GM12878 (cell line): ENCODE measurements around the gene FBXW7. TPM values are rescaled to one million over a fixed set of nuclear protein-coding genes. Genes with fewer than 3 reads are reported as not detected.

ENCODE experiments used
- ATAC-seq: fragments of 200-7000 bp; cut with Tn5 transposase; 3 replicates; pipeline ENCODE4 v1.9.1; 2020; ENCODE audit warnings: mild to moderate bottlenecking, moderate library complexity
- BruUV-seq: library from RNA; stranded (reverse); fragments of 400-500 nt; replicated peaks from 2 replicates; lab custom pipeline; 2021; lab: Mats Ljungman, UMichigan
- CTCF ChIA-PET: fragments of 300-600 bp; sonication (Branson Sonifier 250); formaldehyde crosslinking; extraction: SDS; loops from one replicate; lab custom pipeline; 2021; ENCODE audit warnings: inconsistent platforms; lab: Yijun Ruan, JAX
- POLR2A ChIA-PET: fragments of 350-600 bp; formaldehyde crosslinking; extraction: SDS; loops from one replicate; lab custom pipeline; 2021; ENCODE audit warnings: inconsistent platforms; lab: Charles Lee
- RAD21 ChIA-PET: fragments of 300-600 bp; sonication (Branson Sonifier 250); formaldehyde crosslinking; loops from one replicate; lab custom pipeline; 2023; ENCODE audit warnings: antibody characterized with exemption; ENCODE audit not compliant: unreplicated experiment; lab: Charles Lee
- SMC1A ChIA-PET: fragments of 300-600 bp; sonication (Branson Sonifier 250); formaldehyde crosslinking; loops from one replicate; lab custom pipeline; 2023; ENCODE audit not compliant: unreplicated experiment, uncharacterized antibody; lab: Charles Lee
- DNase-seq: peaks from one replicate; pipeline ENCODE4 v3.0.0-alpha.2; 2011; ENCODE audit warnings: low read depth, low spot score
- FAIRE-seq: peaks from 3 replicates; lab custom pipeline; 2011; peaks lifted over from hg19 to GRCh38; lab: Jason Lieb, UNC
- H2AFZ ChIP-seq: 2 replicates; pipeline ENCODE4 v1.6.0; 2011; ENCODE audit warnings: low read depth, low read length, control low read depth; ENCODE audit not compliant: control insufficient read depth
- H3K27ac ChIP-seq: 2 replicates; pipeline ENCODE4 v1.5.1; 2011; ENCODE audit warnings: control low read depth; ENCODE audit not compliant: control insufficient read depth, insufficient read depth
- H3K27me3 ChIP-seq, 2 experiments: replicated peaks in 1 of 2; 2 replicates each; pipeline versions ENCODE4 v1.6.0 to v1.6.1; 2011; ENCODE audit warnings: low read length in 1 of 2; ENCODE audit not compliant: control insufficient read depth in 2 of 2, insufficient read depth in 2 of 2
- H3K36me3 ChIP-seq, 2 experiments: 2 replicates each; pipeline ENCODE4 v1.5.1; 2011; ENCODE audit warnings: low read length in 1 of 2; ENCODE audit not compliant: control insufficient read depth in 2 of 2, insufficient read depth in 2 of 2
- H3K4me1 ChIP-seq: 2 replicates; pipeline ENCODE4 v1.6.1; 2011; ENCODE audit warnings: mild to moderate bottlenecking, low read length, moderate library complexity, mixed read lengths; ENCODE audit not compliant: control insufficient read depth, insufficient read depth
- H3K4me2 ChIP-seq: 2 replicates; pipeline ENCODE4 v1.6.0; 2011; ENCODE audit warnings: control low read depth; ENCODE audit not compliant: control insufficient read depth, insufficient read depth
- H3K4me3 ChIP-seq: fragments of 200-600 bp; sonication (generic); 2 replicates; pipeline ENCODE4 v1.5.1; 2016
- H3K79me2 ChIP-seq: 2 replicates; pipeline ENCODE4 v1.6.0; 2011; ENCODE audit warnings: low read length; ENCODE audit not compliant: control insufficient read depth, insufficient read depth
- H3K9ac ChIP-seq: 2 replicates; pipeline ENCODE4 v1.8.0; 2011; ENCODE audit warnings: low read length, control low read depth, mixed read lengths; ENCODE audit not compliant: control insufficient read depth, insufficient read depth
- H3K9me3 ChIP-seq: replicated peaks from 3 replicates; pipeline ENCODE4 v1.5.1; 2011; ENCODE audit warnings: mild to moderate bottlenecking, low read length; ENCODE audit not compliant: control insufficient read depth, insufficient read depth
- H4K20me1 ChIP-seq: 2 replicates; pipeline ENCODE4 v1.6.0; 2011; ENCODE audit not compliant: control insufficient read depth, insufficient read depth
- EGR1 ChIP-seq, 2 experiments: IDR thresholded peaks; 1 replicate in 1 of 2; 2 replicates in 1 of 2; pipeline ENCODE4 v1.6.1; 2011 to 2012; ENCODE audit warnings: low read depth in 2 of 2, low read length in 2 of 2, borderline replicate concordance in 1 of 2, mild to moderate bottlenecking in 1 of 2, moderate library complexity in 1 of 2
- ETV6 ChIP-seq, 2 experiments: fragments of 450-650 bp in 1 of 2; IDR thresholded peaks in 1 of 2; conservative IDR thresholded peaks in 1 of 2; 2 replicates each; pipeline ENCODE4 v1.6.1; 2014; ENCODE audit warnings: antibody characterized with exemption in 1 of 2, borderline replicate concordance in 1 of 2, low read depth in 1 of 2, mild to moderate bottlenecking in 1 of 2, moderate library complexity in 1 of 2
- MEF2B ChIP-seq: fragments of 450-650 bp; IDR thresholded peaks from 2 replicates; pipeline ENCODE4 v1.6.1; 2018; ENCODE audit warnings: mild to moderate bottlenecking, moderate library complexity; ENCODE audit not compliant: partially characterized antibody, poor library complexity, severe bottlenecking
- MXI1 ChIP-seq: fragments of 150-350 bp; IDR thresholded peaks from 2 replicates; pipeline ENCODE4 v1.6.1; 2011; ENCODE audit warnings: low read depth, mild to moderate bottlenecking, inconsistent platforms, low read length, improper control_type of control experiment
- RELB ChIP-seq: fragments of 450-650 bp; IDR thresholded peaks from 2 replicates; pipeline ENCODE4 v1.6.1; 2017; ENCODE audit warnings: low read depth, mild to moderate bottlenecking, moderate library complexity
- RUNX3 ChIP-seq: IDR thresholded peaks from 2 replicates; pipeline ENCODE4 v1.6.1; 2012; ENCODE audit warnings: low read length, inconsistent platforms
- SMC3 ChIP-seq: IDR thresholded peaks from 2 replicates; pipeline ENCODE4 v1.6.1; 2011; ENCODE audit warnings: low read length, improper control_type of control experiment, borderline replicate concordance
- SPI1 ChIP-seq: IDR thresholded peaks from 2 replicates; pipeline ENCODE4 v1.6.1; 2011; ENCODE audit warnings: low read depth, mild to moderate bottlenecking, low read length, moderate library complexity, borderline replicate concordance; ENCODE audit not compliant: insufficient read depth
- SREBF1 ChIP-seq: IDR thresholded peaks from 2 replicates; pipeline ENCODE4 v1.6.1; 2012; ENCODE audit warnings: mild to moderate bottlenecking, low read length
- ZBED1 ChIP-seq: IDR thresholded peaks from 2 replicates; pipeline ENCODE4 v1.6.1; 2016; ENCODE audit warnings: borderline replicate concordance
- WGBS: methylation state at CpG from one replicate; pipeline ENCODE4 v1.1.6; 2016; ENCODE audit warnings: low lambda C conversion rate; ENCODE audit not compliant: insufficient replicate concordance, insufficient coverage; ENCODE audit errors: missing lambda C conversion rate; 5-methylcytosine and 5-hydroxymethylcytosine counted together
- in situ Hi-C: fragments of 300-500 bp; cut with MboI; formaldehyde crosslinking; loops from 9 replicates; pipeline ENCODE4 v1.14.3; 2018; ENCODE audit warnings: mixed read lengths
- intact Hi-C: fragments of 100-400 bp; cut with micrococcal nuclease; formaldehyde crosslinking; loops from one replicate; pipeline ENCODE4 v1.14.2; 2022; ENCODE audit not compliant: unreplicated experiment
- polyA plus RNA-seq, 11 experiments: library from polyadenylated mRNA; depleted of rRNA in 4 of 11; unstranded in 6 of 11; stranded (reverse) in 5 of 11; fragments of >200 nt; fragmentation: Nextera tagmentation in 4 of 11; fragmentation: Illumina TruSeq in 1 of 11; extraction: Ambion mirVana in 4 of 11; extraction: Trizol in 1 of 11; gene quantifications; 1 replicate in 1 of 11; 2 replicates in 10 of 11; pipeline versions ENCODE4 v1.2.1 to v1.2.3, GENCODE V29; 2011 to 2016; ENCODE audit warnings: inconsistent platforms in 2 of 11, missing spikeins in 2 of 11, low read depth in 1 of 11
- total RNA-seq, 4 experiments: library from RNA; depleted of rRNA in 3 of 4; stranded (reverse); fragments of >200 nt in 3 of 4; fragmentation: Illumina TruSeq in 1 of 4; extraction: Trizol in 1 of 4; gene quantifications; 2 replicates each; pipeline versions ENCODE4 v1.2.1 to v1.2.3, GENCODE V29; 2013 to 2021

Gene FBXW7
- total and polyA plus RNA-seq, 10 of the 15 experiments (the other 5 are each of a cell fraction or from before 2014, with no cell fraction given): 35.8 to 118 (median 47.2) TPM

GRCh38 chr4:152512483-152512882 is 23.4 kb downstream of the FBXW7 start:
- in situ Hi-C loops: no loop called here
- ATAC-seq (no peak), DNase-seq (no peak), FAIRE-seq (peak; percentile 56)
- ChIA-PET CTCF (interaction anchor here (3.1 kb wide), 1 partner anchor 10 kb away, joined by 13 read pairs; no protein-coding TSS in a partner anchor), POLR2A (interaction anchor here (1.6 kb wide), 1 partner anchor 20 kb away, joined by 4 read pairs; no protein-coding TSS in a partner anchor), SMC1A (interaction anchor here (6.1 kb wide), 1 partner anchor 13 kb away, joined by 45 read pairs; no protein-coding TSS in a partner anchor), RAD21 (interaction anchor here (0.6 kb wide), 1 partner anchor 11 kb away, joined by 3 read pairs; no protein-coding TSS in a partner anchor)
- Histone ChIP-seq H3K36me3 (peaks cover 3 to 18% of the 10 kb centered on the region in 2 experiments), H3K27ac (no peak overlapping the region), H4K20me1 (no peaks in the 10 kb centered on the region; the same call in 1 of the 2 replicates), H3K9ac (no peak overlapping the region), H3K79me2 (peaks cover 94% of the 10 kb centered on the region), H3K4me2 (0 out of 2 replicates have a peak overlapping the region, but pooled peaks have one; percentile 41), H3K9me3 (peaks cover 9% of the 10 kb centered on the region), H3K4me3 (no peak overlapping the region), H2AFZ (no peak overlapping the region), H3K27me3 (no peaks in the 10 kb centered on the region), H3K4me1 (peaks cover 24% of the 10 kb centered on the region)
- TF ChIP-seq SREBF1: no peak
- TF ChIP-seq SMC3: no peak
- TF ChIP-seq EGR1 (IDR thresholded peaks at IDR 0.05; ENCODE audit: borderline replicate concordance in 1 of 2, low read depth in 2 of 2, low read length in 2 of 2): no peak
- 100% methylated on average over 5 of the region's 5 CpGs for WGBS
- intact Hi-C loops: no loop called here
- no TSS peak for BruUV-seq

GRCh38 chr4:152510349-152511147 is 25.3 kb downstream of the FBXW7 start:
- in situ Hi-C loops: no loop called here
- H4K20me1 ChIP-seq: no peaks in the 10 kb centered on the region; the same call in 1 of the 2 replicates
- POLR2A ChIA-PET: interaction anchor here (1.0 to 2.4 kb wide), 7 partner anchors 9 to 25 kb away, joined by 3 to 10 read pairs (median 7); partner anchors contain the start of gene FBXW7
- peaks cover 95% of the 10 kb centered on the region for H3K79me2 ChIP-seq
- no peak overlapping the region for H2AFZ ChIP-seq
- TF ChIP-seq ZBED1 (peak; percentile 63; the same call in 1 of the 2 replicates), MXI1 (no peak), SPI1 (no peak), RUNX3 (0 out of 2 replicates have a peak, but pooled peaks have one; percentile 30), RELB (no peak), ETV6 (conservative IDR thresholded peaks at IDR 0.05 in 1 of 2, IDR thresholded peaks at IDR 0.05 in 1 of 2; ENCODE audit: borderline replicate concordance in 1 of 2, low read depth in 1 of 2) (no peak), MEF2B (no peak)
- H3K27ac ChIP-seq: peak overlapping the region; percentile 74
- H3K9ac ChIP-seq: peak overlapping the region; percentile 77
- SMC1A ChIA-PET: interaction anchor here (0.6 to 2.3 kb wide), 11 partner anchors 9 to 622 kb away, joined by 3 to 28 read pairs (median 5); no protein-coding TSS in a partner anchor
- CTCF ChIA-PET: interaction anchor here (0.6 to 2.4 kb wide), 10 partner anchors 8 to 129 kb away, joined by 3 to 12 read pairs (median 3); no protein-coding TSS in a partner anchor
- DNase-seq (no peak), ATAC-seq (peak; percentile 71), FAIRE-seq (peak; percentile 23)
- H3K27me3 ChIP-seq: no peaks in the 10 kb centered on the region
- peaks cover 24% of the 10 kb centered on the region for H3K4me1 ChIP-seq
- H3K9me3 ChIP-seq: peaks cover 9% of the 10 kb centered on the region
- WGBS: 85% methylated on average over 7 of the region's 7 CpGs
- intact Hi-C loops: no loop called here
- no TSS peak for BruUV-seq
- peaks cover 3 to 18% of the 10 kb centered on the region in 2 experiments for H3K36me3 ChIP-seq
- H3K4me2 ChIP-seq: peak overlapping the region; percentile 36
- RAD21 ChIA-PET: interaction anchor here (0.6 to 2.3 kb wide), 11 partner anchors 9 to 133 kb away, joined by 3 to 14 read pairs (median 3); partner anchors contain the start of gene FBXW7
- H3K4me3 ChIP-seq: peak overlapping the region; percentile 61; the same call in 1 of the 2 replicates
